GM19238 (cell line): ENCODE results near the gene TFAP2A.
A peak's percentile ranks its signal among the peaks of the same experiment; 100 is the strongest.

Experiments used
- DNase-seq: peaks from one replicate; pipeline ENCODE4 v3.0.0; 2011; ENCODE audit warnings: low spot score; ENCODE audit not compliant: insufficient read length

The TFAP2A gene

DNA sequence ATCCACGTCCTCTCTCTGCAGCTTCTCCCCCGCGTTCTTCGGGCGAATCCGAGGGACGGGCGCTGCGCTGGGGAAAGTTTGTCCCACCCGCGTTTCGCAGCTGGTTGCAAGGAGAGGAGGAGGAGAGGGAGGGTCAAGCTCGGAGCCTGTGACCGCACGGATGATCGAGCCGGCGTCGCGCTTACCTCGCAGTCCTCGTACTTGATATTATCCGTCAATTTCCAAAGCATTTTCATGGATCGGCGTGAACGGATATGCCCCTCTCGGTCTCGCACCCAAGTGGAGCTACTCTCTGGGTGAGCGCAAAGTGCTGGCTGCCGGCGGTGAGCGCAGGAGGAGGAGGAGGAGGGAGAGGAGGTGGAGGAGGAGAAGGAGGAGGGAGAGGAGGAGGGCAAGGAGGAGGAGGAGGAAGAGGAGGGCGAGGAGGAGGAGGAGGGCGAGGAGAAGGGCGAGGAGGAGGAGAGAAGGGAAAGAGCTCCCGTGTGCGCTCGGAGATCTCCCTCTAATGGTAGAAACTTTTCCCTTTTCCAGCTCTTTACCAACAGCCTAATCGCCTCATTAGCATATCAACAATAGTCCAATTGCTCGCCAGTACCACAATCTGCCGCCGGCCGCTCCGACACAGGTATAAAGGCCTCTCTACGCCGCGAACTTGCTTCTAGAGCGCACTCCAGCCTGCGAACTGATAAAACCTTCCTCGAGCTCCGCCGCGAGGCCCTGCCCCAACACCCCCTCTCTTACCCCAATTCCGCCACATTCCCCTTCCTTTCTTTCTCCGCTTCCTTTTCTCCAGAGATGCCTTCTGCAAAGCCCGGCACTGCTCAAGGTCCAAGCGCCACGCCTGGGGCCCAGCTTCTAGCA lies at the start of gene TFAP2A:
Gene TFAP2A, minus strand, starts transcription at position 319 of the 861 bp plus-strand sequence. Its CDS starts 83 bp downstream, at position 236.
- DNase-seq = no peak

DNA sequence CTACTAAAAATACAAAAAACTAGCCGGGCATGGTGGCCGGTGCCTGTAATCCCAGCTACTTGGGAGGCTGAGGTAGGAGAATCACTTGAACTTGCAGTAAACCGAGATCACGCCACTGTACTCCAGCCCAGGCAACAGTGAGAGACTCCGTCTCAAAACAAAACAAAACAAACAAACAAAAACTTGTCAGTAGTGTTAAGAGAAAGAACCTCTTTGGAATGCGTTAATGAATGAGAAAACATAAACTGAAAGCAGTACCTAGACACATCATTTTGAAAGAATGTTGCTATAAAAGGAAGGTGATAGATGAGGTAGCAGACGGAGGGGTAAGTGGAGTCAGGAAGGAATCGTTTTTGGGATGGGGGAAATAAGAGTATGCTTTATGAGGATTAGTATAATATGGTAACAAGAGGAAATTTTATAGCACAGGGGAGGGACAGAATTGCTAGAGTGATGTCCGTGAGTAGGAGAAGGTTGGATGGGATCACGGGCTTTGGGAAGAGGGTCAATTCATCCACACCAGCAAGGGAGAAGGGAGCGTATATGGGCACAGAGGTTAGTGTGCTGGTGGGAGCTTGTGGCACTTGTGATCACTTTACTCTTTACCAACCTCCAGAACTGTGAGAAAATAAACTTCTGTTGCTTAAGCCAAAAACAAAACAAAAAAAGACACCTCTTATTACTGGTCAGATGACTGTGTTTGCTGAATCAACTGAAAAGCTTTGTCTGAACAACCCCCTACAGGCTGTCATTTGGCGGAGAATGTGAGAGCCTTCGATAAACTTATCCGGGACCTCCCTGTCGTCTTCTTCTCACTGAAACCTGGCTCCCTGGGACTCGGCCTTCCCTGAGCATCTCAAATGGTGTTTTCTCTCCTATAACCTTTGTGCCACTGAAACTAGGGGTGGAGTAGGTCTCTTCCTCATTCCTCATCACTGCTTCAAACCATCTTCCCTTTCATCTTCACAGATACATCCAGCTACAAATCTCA lies 48.9 kb upstream of the TFAP2A start:
- no peak for DNase-seq

DNA sequence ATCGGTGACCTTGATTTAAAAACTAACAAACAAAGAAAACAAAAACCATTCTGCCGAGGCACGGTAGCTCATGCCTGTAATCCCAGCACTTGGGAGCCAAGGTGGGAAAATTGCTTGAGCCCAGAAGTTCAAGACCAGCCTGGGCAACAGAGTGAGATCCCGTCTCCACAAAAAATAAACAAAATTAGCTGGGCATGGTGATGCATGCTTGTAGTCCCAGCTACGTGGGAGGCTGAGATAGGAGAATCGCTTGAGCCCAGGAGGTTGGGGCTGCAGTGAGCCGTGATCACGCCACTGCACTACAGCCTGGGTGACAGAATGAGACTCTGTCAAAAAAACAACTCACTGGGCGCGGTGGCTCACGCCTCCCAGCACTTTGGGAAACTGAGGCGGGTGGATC lies 48.2 kb upstream of the TFAP2A start:
- no peak for DNase-seq

DNA sequence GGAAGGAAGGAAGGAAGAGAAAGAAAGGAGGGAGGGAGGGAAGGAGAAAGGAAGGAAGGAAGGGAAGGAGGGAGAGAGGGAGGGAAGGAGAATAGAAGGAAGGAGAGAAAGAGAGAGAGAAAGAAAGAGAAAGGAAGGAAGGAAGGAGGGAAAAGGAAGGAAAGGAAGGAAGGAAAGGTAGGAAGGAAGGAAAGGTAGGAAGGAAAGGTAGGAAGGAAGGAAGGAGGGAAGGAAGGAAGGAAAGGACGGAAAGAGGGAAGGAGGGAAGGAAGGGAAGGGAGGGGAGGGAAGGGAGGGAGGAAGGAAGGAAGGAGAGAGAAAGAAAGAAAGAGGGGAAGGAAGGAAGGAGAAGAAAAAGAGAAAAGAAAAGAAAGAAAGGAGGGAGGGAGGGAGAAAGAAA lies 47.0 kb upstream of the TFAP2A start:
- DNase-seq = no peak

DNA sequence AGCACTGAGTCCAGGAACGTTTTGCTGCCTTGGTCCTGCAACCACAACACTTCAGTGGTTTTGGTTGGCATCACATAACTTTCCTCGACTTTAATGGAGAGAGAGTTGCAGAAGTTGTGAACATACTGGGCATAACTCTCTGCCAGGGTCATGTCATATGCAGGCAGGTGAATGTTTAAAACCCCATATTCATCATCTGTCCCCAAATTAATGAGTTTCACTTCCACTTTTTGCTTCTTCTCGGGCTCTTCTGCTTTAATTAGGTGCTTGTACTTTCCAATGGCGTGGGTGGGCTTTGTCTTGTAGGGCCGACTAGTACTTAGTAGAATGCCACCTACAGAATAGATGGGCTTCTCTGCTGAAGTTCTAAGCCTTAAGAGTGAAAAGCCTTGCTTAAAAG lies 45.2 kb upstream of the TFAP2A start:
- peak; percentile 27 for DNase-seq

DNA sequence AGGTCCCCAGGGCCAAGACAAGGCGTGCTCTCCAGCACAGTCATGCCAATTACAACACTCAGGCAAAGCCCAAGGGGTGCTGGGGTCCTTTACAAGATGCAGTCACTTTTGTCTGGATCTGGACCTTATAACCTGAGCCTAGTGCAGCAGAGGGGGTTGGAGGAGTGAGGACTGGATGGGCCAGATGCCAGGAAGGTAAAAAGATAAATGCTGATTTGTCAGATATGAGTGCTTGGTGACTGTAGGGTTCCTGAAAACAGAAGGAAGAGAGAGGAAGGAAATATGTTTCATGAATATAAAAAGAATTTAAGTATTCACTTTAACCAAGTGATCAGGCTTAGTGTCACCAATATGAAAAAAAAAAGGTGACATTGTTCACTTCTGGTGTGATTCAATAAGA lies 43.4 kb upstream of the TFAP2A start:
- no peak for DNase-seq

DNA sequence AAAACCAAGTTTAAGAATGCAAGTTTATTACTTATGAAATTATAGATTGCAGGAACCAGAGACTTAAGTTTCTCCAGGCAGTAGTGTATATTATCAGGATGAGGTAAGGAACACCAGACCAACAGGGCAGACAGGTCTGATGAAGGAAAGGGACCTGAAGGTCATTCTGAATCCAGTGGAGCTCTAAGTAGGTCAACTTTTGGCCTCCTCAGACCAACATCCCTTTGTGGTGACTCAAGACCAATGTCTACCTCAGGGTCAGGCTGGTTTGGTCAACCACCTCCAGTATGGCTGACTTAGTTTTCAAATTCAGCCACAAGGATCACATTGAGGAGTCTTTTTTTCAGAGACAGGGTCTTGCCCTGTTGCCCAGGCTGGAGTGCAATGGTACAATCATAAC lies 38.7 kb upstream of the TFAP2A start:
- DNase-seq = no peak

DNA sequence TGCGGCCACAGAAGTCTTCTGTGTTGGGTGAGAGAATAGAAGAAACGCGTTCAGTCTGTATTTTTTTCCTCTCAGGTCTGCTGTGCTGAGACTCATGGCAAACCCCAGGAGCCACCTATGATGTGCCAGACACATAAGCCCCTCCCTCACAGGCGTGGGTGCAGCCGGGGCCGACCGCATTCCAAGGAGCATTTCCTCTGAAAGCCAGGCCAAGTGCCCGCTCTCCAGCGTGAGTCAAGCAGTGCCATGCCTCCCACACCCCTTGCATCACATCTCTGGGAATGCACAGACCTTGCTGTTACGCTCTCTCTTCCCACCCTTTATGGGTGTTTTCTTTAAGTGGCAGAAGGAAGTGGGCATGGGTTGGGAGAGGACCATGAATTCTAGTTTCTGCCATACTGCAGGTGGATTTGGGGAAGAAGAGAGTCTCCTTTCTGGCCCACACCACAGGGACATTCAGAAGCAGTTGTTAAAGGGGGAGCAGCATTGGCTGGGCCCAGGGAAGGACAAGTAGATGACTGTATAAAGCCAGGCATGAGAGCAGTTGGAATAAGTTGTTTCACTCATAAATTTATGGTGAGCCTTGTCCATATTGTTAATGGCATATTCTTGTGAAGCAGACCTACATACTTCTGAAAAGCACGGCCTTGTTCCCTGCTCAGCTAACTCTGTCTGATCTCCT lies 37.1 kb upstream of the TFAP2A start:
- no peak for DNase-seq

DNA sequence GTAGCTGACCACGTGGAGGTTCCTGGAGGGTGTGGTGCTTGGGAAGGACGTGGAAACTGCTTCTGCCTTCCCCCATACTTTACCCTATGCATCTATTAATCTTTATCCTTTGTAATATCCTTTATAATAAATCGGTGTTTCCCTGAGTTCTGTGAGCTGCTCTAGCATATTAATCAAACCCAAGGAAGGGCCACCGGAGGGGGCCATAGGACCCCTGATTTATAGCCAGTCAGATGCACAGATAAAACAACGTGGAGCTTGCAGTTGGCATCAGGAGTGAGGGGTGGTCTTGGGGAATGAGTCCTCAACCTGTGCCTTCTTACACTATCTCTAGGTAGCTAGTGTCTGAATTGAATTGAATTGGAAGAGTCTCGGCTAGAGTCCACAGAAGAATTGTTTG lies 36.5 kb upstream of the TFAP2A start:
- DNase-seq = no peak

DNA sequence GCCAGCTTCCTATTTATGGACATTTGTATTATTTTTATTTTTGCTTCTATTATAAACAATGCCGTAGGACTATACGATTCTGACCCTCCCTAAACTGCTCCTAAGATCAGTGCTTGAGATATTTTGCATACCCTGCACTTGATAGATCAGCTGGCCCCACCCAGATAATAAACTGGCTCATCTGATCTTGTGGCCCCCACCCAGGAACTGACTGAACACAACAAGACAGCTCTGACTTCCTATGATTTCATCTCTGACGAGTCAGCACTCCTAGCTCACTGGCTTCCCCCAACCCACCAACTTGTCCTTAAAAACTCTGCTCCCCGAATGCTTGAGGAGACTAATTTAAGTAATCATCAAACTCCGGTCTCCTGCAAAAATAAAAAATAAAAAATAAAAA lies 34.9 kb upstream of the TFAP2A start:
- no peak for DNase-seq

DNA sequence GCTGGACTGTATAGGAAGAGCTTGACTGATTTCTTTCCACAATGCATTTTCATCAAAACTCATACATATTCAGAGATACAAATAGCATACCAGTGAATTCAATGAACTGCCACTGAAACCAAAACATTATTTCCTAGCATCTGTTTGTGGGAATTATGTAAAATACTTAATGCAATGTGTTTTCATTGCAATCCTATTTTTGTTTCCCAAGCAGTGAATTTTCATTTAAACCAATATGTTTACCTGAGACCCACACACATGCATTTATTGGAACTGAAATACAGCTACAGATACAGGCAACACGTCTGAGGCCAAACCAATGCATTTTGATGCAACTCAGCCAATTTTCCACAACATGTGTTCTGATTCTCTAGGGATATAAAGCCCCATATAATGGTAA lies 33.2 kb upstream of the TFAP2A start:
- no peak for DNase-seq

DNA sequence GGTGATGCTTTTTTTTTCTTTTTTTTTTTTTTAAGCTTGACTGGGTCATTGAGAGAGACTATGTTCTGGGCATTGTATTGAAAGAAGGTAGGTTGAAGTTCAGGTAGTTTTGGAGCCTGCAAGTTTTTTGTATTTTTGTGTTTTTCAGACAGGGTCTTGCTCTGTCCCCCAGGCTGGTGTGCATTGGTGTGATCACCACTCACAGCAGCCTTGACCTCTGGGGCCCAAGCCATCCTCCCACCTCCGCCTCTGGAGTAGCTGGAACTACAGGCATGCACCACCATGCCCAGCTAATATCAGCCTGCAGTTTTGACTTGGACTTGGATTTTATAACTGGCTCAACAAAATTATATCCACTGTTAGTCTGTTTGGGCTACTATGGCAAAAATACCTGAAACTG lies 31.7 kb upstream of the TFAP2A start:
- DNase-seq = no peak

DNA sequence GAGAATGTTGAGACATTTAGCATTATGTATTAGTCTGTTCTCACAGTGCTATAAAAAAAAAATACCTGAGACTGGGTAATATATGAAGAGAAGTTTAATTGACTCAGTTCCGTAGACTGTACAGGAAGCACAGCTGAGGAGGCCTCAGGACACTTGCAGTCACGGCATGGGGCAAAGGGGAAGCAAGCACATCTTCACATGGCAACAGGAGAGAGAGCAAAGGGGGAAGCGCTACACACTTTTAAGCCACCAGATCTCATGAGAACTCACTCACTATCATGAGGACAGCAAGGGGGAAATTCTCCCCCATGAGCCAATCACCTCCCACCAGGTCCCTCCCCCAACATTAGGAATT lies 26.8 kb upstream of the TFAP2A start:
- no peak for DNase-seq

DNA sequence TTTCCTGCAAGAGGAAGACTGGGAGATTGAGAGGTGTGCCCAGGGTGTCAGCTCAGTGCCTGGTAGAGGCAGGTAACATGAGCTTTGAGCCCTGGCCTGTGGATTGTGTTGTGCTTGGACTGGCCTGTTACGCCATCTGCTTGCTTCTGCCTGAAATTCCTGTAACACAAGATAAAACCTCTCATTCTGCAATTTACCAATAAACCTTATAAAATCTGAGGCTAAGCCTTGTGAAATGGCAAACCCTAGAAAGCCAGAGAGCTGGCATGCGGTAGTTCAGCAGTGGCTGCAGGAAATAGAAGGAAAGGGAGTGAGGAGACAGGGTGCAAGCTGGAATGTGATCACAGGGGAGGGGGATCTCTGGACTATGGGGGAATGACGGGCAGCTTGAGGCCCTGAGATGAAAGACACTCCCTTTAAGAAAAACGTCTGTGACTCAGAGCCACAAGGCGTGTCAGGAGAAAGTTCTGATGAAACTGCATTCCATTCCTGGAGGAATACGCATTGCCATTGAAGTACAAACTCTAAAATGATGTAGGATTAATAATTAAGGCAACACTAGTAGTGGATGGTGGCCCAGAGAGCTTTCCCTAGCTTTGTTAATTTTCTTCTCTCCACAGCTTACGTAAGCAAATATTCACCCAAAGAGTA lies 26.3 kb upstream of the TFAP2A start:
- DNase-seq = no peak

DNA sequence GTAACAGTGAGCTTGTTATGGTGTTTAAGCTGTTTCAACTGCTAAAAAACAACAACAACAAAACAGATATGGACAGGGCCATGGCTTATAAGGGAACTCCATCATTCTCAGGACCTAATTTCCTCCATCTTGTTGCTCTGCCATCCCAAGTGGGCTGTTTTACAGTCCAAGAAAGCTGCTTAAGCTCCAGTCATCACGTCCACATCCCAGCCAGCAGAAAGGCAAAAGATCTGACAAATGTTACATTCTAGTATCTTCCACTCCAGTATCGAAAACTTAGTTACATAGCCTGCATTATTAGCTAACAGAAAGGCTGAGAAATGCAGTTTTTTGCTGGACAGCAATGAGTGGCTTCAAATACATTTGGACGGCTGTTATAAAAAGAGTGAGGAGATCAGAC lies 23.0 kb upstream of the TFAP2A start:
- no peak for DNase-seq

DNA sequence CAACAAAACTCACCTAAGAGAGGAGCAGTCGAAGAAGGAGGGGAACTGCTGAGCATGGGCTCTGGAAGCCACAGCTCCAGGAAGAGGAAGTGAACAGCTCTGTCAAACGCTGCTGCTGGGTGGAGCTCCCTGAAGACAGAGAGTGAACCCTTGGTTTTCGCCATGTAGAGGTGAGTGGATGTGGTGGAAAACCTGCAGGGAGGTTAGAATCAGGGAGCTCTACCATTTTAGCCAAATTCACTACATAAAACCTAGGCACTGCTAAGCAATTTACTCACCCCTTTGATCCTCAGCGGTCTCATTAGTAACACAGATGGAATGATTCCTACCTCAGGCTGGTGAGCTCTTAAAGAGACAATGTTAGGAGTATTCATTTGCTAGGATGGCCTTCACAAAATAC lies 19.4 kb upstream of the TFAP2A start:
- DNase-seq = no peak

DNA sequence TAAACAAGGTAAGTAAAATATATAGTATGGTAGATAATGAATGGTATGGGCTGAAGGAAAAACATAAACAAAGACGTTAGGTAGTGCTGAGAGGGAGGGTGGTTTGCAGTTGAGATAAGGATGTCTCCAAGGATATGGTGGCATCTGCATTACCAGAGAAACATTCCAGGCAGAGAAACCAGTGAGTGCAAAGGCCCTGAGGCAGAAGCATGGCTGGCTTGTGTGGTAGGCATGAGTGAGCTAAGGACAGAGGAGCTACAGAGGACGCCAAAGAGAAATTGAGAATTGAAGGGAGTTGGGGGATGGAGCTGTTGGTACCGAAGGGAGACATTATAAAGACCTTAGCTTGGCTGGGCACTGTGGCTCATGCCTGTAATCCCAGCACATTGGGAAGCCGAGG lies 18.4 kb upstream of the TFAP2A start:
- no peak for DNase-seq

DNA sequence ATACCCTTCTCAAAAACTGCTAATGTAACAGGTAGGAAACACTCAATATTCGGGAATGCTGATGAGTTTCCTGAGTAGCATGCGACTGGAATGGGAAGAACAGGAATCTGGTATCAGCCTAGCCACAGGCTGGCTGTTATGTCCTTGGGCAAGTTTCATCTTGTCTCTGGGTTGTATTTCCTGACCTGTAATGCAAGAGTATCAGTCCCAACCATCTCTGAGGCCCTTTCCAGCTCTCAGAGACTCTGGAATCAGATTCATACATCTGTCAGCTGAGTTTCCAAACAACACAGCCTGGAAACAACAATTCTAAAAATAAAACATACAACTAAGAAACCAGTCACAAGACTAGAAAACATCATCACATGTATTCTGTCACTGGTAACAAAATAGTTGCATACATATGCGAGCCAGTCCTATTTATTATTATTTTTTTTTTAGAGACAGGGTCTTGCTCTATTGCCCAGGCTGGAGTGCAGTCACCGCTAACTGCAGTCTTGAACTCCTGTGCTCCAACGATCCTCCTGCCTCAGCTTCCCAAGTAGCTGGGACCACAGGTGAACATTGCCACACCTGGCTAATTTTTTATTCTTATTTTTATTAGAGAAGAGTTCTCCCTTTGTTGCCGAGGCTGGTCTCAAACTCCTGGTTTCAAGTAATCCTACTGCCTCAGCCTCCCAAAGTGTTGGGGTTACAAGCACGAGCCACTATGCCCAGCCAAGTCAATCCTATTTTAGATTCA lies 16.7 kb upstream of the TFAP2A start:
- no peak for DNase-seq

DNA sequence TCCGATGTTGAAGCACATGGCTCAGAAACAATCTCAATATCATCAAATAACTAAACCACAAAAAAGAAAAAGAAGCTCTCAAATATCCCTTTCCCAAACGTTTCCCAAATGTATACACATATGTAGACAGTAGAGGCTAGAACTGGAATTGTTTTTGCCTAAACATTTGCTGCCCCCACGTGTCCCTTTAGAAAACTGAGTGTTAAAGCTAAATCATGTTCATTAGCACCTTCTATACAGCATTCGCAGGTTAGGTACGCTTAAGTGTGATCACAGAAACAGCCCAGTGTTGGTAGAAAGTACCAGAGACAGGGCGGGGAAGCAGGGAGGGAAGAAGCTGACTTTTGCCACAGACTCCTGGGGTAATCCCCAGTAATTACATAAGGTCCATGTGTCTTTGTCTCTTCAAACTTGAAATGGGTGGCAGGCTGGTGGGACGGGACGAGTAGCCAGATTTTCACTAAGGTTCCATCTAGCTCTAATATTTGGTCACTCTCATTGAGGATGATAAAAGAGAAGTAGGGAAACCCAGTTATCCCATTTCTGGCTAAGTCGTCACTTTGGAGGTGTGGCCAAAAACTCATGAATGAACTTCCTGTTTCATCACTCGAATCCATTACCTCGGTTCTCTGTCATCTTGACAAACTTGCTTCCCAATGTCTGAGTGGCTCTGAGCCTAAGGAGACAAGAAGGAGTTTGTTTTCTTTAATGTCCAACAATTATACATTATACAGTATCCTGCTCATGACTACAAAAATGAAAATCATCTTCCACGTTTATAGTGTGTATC lies 15.0 kb upstream of the TFAP2A start:
- DNase-seq = no peak

DNA sequence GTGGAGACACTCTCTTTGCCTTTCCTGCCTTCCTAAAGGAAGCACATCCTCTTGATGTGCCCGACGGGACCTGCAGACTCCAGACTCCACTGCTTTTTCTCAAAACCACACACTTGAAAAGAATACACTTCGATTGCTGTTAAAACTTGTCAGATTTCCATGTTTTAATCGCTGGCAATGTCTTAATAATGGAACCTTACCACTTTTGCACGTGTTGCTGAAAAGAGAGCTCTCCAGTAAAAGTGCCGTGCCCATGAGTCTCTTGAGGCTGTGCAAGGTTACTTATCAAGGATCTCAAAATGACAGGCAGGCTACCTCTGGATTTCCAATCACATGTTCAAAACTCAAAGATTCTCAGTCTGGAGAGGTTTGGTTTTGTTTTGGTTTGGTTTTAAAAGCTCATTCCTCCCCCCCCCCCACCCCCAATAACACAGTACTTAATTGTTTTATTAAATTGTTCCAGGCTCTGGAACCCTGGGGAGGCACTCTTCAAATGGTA lies 12.0 kb upstream of the TFAP2A start:
- DNase-seq = no peak
